ENCODE results near the gene UBA6. TPM values are rescaled to one million over a fixed set of nuclear protein-coding genes. Genes with fewer than 3 reads are reported as not detected.

UBA6 gene
- total RNA-seq, 2 donors from 2014 or later = 57.2 to 73.2 TPM

DNA sequence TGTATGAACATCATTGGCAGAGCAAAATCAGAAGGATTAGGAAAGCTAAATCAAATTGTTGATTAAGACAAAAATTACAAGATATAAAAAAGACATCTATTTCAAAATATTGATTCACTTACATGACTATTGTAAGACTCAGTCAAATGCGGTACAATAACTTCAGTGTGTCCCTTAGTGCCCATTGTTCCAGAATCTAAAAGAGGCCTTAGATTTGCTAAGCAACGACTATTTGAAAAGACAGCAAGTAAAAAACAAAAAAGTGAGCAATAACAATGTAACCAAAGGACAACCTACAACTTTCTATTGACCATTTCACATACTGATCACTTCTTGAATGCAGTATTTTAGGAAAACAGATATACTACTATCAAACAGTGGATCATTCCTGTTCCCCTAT lies 65.6 kb downstream of the UBA6 start:
- intact Hi-C loops (cut with DNase I) = no loop called here
- no peak overlapping the region for H3K9ac ChIP-seq (ENCODE audit: low read depth in 2 of 2, low read length in 2 of 2)
- H3K4me1 ChIP-seq = no peaks in the 10 kb centered on the region
- TF ChIP-seq, protein P1, sequence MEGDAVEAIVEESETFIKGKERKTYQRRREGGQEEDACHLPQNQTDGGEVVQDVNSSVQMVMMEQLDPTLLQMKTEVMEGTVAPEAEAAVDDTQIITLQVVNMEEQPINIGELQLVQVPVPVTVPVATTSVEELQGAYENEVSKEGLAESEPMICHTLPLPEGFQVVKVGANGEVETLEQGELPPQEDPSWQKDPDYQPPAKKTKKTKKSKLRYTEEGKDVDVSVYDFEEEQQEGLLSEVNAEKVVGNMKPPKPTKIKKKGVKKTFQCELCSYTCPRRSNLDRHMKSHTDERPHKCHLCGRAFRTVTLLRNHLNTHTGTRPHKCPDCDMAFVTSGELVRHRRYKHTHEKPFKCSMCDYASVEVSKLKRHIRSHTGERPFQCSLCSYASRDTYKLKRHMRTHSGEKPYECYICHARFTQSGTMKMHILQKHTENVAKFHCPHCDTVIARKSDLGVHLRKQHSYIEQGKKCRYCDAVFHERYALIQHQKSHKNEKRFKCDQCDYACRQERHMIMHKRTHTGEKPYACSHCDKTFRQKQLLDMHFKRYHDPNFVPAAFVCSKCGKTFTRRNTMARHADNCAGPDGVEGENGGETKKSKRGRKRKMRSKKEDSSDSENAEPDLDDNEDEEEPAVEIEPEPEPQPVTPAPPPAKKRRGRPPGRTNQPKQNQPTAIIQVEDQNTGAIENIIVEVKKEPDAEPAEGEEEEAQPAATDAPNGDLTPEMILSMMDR (IDR thresholded peaks at IDR 0.05) = no peak
- H3K9me3 ChIP-seq = no peaks in the 10 kb centered on the region
- no peak for DNase-seq
- no peaks in the 10 kb centered on the region for H3K27me3 ChIP-seq
- H3K27ac ChIP-seq = no peak overlapping the region
- H3K4me3 ChIP-seq = no peak overlapping the region
- H3K36me3 ChIP-seq = peaks cover 10% of the 10 kb centered on the region

DNA sequence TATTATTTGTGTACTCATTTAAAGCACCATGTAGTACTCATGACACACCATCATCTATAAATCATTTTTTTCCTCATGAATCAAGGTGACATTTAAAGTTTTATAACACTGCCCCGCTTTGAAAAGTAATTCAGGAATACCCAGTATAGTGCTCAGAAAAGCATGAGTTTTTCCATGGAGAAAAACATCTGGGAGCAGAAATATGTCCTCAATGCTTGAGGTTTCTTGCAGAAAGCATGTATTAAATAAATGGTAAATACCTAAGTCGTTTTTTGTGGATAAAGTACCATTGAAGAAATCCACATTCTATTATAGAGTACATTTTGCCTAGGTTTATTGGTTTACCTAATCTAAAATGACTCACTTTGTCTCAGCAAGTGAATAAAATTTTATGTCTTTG lies 66.2 kb downstream of the UBA6 start:
- DNase-seq = no peak
- Histone ChIP-seq H3K27me3 (no peaks in the 10 kb centered on the region), H3K27ac (no peak overlapping the region), H3K4me1 (no peaks in the 10 kb centered on the region), H3K36me3 (peaks cover 10% of the 10 kb centered on the region), H3K9me3 (no peaks in the 10 kb centered on the region), H3K4me3 (no peak overlapping the region), H3K9ac (ENCODE audit: low read depth in 2 of 2, low read length in 2 of 2) (no peak overlapping the region)
- TF ChIP-seq, protein P1 (IDR thresholded peaks at IDR 0.05) = no peak
- intact Hi-C loops (cut with DNase I) = no loop called here

- Histone ChIP-seq H3K9ac (ENCODE audit: low read depth in 2 of 2, low read length in 2 of 2) (no peak overlapping the region), H3K27me3 (no peaks in the 10 kb centered on the region), H3K27ac (no peak overlapping the region), H3K9me3 (no peaks in the 10 kb centered on the region), H3K36me3 (peaks cover 3% of the 10 kb centered on the region), H3K4me3 (no peak overlapping the region), H3K4me1 (no peaks in the 10 kb centered on the region)
- DNase-seq = no peak
- intact Hi-C loops (cut with DNase I) = no loop called here
- TF ChIP-seq, protein P1 (IDR thresholded peaks at IDR 0.05) = no peak
Observed at GRCh38 chr4:67632492-67632891, 68.5 kb downstream of the UBA6 start.

GRCh38 chr4:67624939-67625338 lies 76.0 kb downstream of the UBA6 start:
- DNase-seq = no peak
- no peaks in the 10 kb centered on the region for H3K36me3 ChIP-seq
- H3K9me3 ChIP-seq = no peaks in the 10 kb centered on the region

GRCh38 chr4:67616478-67616877 lies 84.5 kb downstream of the UBA6 start:
- intact Hi-C loops (cut with DNase I) = no loop called here
- DNase-seq = no peak
- H3K4me3 ChIP-seq = no peak overlapping the region
- H3K9me3 ChIP-seq = no peaks in the 10 kb centered on the region
- no peaks in the 10 kb centered on the region for H3K36me3 ChIP-seq
- H3K4me1 ChIP-seq = no peaks in the 10 kb centered on the region
- H3K9ac ChIP-seq (ENCODE audit: low read depth in 2 of 2, low read length in 2 of 2) = no peak overlapping the region
- no peaks in the 10 kb centered on the region for H3K27me3 ChIP-seq
- H3K27ac ChIP-seq = no peak overlapping the region
- TF ChIP-seq, protein P1 (IDR thresholded peaks at IDR 0.05) = no peak

More at GRCh38 chr4:67624939-67625338, 76.0 kb downstream of the UBA6 start:
- H3K9ac ChIP-seq (ENCODE audit: low read depth in 2 of 2, low read length in 2 of 2) = no peak overlapping the region
- no peaks in the 10 kb centered on the region for H3K27me3 ChIP-seq
- no peak overlapping the region for H3K4me3 ChIP-seq
- intact Hi-C loops (cut with DNase I) = loop anchor here (10.0 kb wide), 1 partner anchor 50 kb away; no protein-coding TSS in a partner anchor
- TF ChIP-seq, protein P1 (IDR thresholded peaks at IDR 0.05) = no peak
- no peaks in the 10 kb centered on the region for H3K4me1 ChIP-seq
- no peak overlapping the region for H3K27ac ChIP-seq
